Fibroblast of lung (primary cell): ENCODE measurements around the gene CD40LG. TPM values are rescaled to one million over a fixed set of nuclear protein-coding genes. Genes with fewer than 3 reads are reported as not detected.

Experiments
- DNase-seq, 2 donors: peaks; one replicate each; pipeline versions ENCODE4 v3.0.0 to v3.0.0-alpha.2; 2010; ENCODE audit warnings: low read depth in 2 of 2
- H2AFZ ChIP-seq: 2 replicates; pipeline ENCODE4 v1.5.1; 2012; ENCODE audit warnings: low read length, control low read depth, inconsistent platforms
- H3K27ac ChIP-seq: 2 replicates; pipeline ENCODE4 v1.5.1; 2011; ENCODE audit warnings: low read length, control low read depth; ENCODE audit not compliant: insufficient read depth
- H3K27me3 ChIP-seq: 2 replicates; pipeline ENCODE4 v1.5.1; 2011; ENCODE audit warnings: mild to moderate bottlenecking, low read length; ENCODE audit not compliant: control insufficient read depth, insufficient read depth
- H3K36me3 ChIP-seq: 2 replicates; pipeline ENCODE4 v1.5.1; 2011; ENCODE audit warnings: low read length; ENCODE audit not compliant: control insufficient read depth, insufficient read depth
- H3K4me1 ChIP-seq: 2 replicates; pipeline ENCODE4 v1.5.1; 2011; ENCODE audit warnings: low read length; ENCODE audit not compliant: control insufficient read depth, insufficient read depth; ENCODE audit errors: extremely low read depth
- H3K4me2 ChIP-seq: 2 replicates; pipeline ENCODE4 v1.5.1; 2011; ENCODE audit warnings: low read length, control low read depth; ENCODE audit not compliant: insufficient read depth; ENCODE audit errors: extremely low read depth
- H3K4me3 ChIP-seq, 4 experiments: fragments of 200-600 bp in 1 of 4; sonication (generic) in 1 of 4; replicated peaks in 1 of 4; 2 replicates each; pipeline ENCODE4 v1.5.1; 2011 to 2016; ENCODE audit warnings: low read length in 4 of 4, low read depth in 3 of 4, mild to moderate bottlenecking in 3 of 4, control low read depth in 2 of 4, inconsistent platforms in 1 of 4, mixed read lengths in 1 of 4; ENCODE audit not compliant: insufficient read depth in 1 of 4; ENCODE audit errors: control extremely low read depth in 1 of 4
- H3K79me2 ChIP-seq: 2 replicates; pipeline ENCODE4 v1.5.1; 2012; ENCODE audit warnings: mild to moderate bottlenecking, low read length, inconsistent platforms; ENCODE audit not compliant: control insufficient read depth, insufficient read depth
- H3K9ac ChIP-seq: 2 replicates; pipeline ENCODE4 v1.5.1; 2011; ENCODE audit warnings: mild to moderate bottlenecking, low read length, control low read depth; ENCODE audit not compliant: insufficient read depth
- H3K9me3 ChIP-seq: 2 replicates; pipeline ENCODE4 v1.5.1; 2012; ENCODE audit warnings: low read depth, low read length; ENCODE audit not compliant: control insufficient read depth, insufficient read depth
- H4K20me1 ChIP-seq: 2 replicates; pipeline ENCODE4 v1.5.1; 2011; ENCODE audit warnings: low read length; ENCODE audit not compliant: control insufficient read depth, insufficient read depth; ENCODE audit errors: extremely low read depth
- EZH2 ChIP-seq: IDR thresholded peaks from 2 replicates; pipeline ENCODE4 v1.5.1; 2012; ENCODE audit warnings: low read length, control low read depth, mild to moderate bottlenecking; ENCODE audit errors: missing control alignments
- polyA plus RNA-seq, 2 donors: library from polyadenylated mRNA; depleted of rRNA in 1 of 2; stranded (reverse) in 1 of 2; unstranded in 1 of 2; fragments of >200 nt; gene quantifications; 2 replicates each; pipeline ENCODE4 v1.2.1, GENCODE V29; 2011 to 2012; ENCODE audit warnings: missing spikeins in 1 of 2
- total RNA-seq: library from RNA; depleted of rRNA; stranded (reverse); fragments of >200 nt; gene quantifications from 2 replicates; pipeline ENCODE4 v1.2.1, GENCODE V29; 2014
- TF ChIP-seq, protein P1 (sequence below), 2 donors: IDR thresholded peaks in 1 of 2; conservative IDR thresholded peaks in 1 of 2; 1 replicate in 1 of 2; 2 replicates in 1 of 2; pipeline ENCODE4 v1.5.1; 2011 to 2012; ENCODE audit warnings: low read length in 2 of 2, control low read depth in 1 of 2, inconsistent platforms in 1 of 2, low read depth in 1 of 2, mild to moderate bottlenecking in 1 of 2

Gene CD40LG
- total and polyA plus RNA-seq, 2 donors (not counting 1 experiment from before 2014, with no cell fraction given) = not detected

DNA sequence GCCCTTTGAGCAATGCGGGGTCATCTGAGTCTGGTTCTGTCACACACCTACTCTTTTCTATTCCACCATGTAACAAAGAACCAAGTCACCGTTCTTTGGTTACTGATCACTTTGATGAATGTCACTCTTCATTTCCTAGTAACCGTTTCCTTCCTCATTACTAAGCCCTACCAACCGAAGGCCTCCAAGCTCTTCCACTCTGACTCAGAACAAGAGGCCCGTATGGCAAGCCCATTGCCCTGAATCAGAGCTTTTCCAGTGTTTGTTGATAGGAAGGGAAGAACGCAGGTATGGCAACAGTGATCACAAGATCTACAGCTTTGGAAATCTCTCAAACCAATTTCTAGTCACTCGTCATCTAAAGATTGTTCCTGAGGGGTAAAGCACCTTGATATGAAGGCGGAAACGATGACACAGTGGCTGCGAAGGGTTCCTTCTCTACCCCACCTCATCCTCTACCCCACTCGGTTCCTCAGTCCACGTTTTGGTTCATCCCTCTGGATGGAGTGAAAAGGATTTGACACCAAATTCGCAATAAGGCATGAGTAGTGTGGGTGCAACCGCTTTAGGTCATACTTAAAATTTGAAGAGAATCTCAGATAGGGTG is 28.0 kb upstream of the CD40LG start:
- no peaks in the 10 kb centered on the region for H3K9me3 ChIP-seq
- no peaks in the 10 kb centered on the region for H3K27me3 ChIP-seq
- no peaks in the 10 kb centered on the region for H3K79me2 ChIP-seq
- H3K4me1 ChIP-seq = no peaks in the 10 kb centered on the region
- no peak for TF ChIP-seq EZH2
- TF ChIP-seq, protein P1, sequence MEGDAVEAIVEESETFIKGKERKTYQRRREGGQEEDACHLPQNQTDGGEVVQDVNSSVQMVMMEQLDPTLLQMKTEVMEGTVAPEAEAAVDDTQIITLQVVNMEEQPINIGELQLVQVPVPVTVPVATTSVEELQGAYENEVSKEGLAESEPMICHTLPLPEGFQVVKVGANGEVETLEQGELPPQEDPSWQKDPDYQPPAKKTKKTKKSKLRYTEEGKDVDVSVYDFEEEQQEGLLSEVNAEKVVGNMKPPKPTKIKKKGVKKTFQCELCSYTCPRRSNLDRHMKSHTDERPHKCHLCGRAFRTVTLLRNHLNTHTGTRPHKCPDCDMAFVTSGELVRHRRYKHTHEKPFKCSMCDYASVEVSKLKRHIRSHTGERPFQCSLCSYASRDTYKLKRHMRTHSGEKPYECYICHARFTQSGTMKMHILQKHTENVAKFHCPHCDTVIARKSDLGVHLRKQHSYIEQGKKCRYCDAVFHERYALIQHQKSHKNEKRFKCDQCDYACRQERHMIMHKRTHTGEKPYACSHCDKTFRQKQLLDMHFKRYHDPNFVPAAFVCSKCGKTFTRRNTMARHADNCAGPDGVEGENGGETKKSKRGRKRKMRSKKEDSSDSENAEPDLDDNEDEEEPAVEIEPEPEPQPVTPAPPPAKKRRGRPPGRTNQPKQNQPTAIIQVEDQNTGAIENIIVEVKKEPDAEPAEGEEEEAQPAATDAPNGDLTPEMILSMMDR (conservative IDR thresholded peaks at IDR 0.05 in 1 of 2, IDR thresholded peaks at IDR 0.05 in 1 of 2; ENCODE audit: low read depth in 1 of 2, low read length in 2 of 2) = no peak
- no peak overlapping the region for H2AFZ ChIP-seq
- H3K27ac ChIP-seq = no peak overlapping the region
- no peak for DNase-seq
- no peaks in the 10 kb centered on the region for H4K20me1 ChIP-seq
- no peak overlapping the region for H3K4me2 ChIP-seq
- no peak overlapping the region for H3K9ac ChIP-seq
- no peak overlapping the region for H3K4me3 ChIP-seq
- H3K36me3 ChIP-seq = no peaks in the 10 kb centered on the region

DNA sequence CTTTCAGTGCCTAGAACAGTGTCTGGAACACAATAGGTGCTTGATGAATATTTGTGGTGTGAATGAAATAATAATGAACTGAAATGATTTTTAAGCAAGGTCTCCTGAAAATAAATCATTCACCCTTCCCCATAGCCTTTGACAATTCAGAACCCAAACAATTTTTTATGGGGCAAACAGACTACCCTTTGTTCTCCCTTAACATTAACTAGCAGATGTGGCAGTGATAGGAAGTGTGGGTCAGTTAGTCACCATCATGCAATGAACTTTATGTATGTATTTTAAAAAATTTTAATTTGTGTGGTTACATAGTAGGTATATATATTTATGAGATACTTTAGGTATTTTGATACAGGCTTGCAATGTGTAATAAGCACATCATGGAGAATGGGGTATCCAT is 27.2 kb upstream of the CD40LG start:
- Histone ChIP-seq H3K9me3 (no peaks in the 10 kb centered on the region), H3K27me3 (no peaks in the 10 kb centered on the region), H3K27ac (no peak overlapping the region), H3K4me1 (no peaks in the 10 kb centered on the region), H3K4me2 (no peak overlapping the region), H3K4me3 (no peak overlapping the region), H4K20me1 (no peaks in the 10 kb centered on the region), H2AFZ (no peak overlapping the region), H3K9ac (no peak overlapping the region), H3K36me3 (no peaks in the 10 kb centered on the region), H3K79me2 (no peaks in the 10 kb centered on the region)
- no peak for TF ChIP-seq EZH2
- TF ChIP-seq, protein P1 (conservative IDR thresholded peaks at IDR 0.05 in 1 of 2, IDR thresholded peaks at IDR 0.05 in 1 of 2; ENCODE audit: low read depth in 1 of 2, low read length in 2 of 2) = no peak
- DNase-seq = no peak

DNA sequence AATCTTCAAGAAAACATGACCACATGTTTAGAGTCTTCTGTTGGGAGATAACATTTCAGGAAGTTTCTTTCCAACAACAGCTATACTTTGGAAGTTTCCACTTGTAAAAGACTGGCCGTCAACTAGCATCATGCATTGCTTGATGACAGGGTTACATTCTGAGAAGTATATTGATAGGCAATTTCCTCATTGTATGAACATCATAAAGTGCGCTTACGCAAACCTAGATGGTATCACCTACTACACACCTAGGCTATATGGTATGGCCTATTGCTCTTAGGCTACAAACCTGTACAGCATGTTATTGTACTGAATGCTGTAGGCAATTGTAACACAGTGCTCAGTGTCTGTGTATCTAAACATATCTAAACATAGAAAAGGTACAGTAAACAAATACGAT is 25.4 kb upstream of the CD40LG start:
- no peak for TF ChIP-seq EZH2
- TF ChIP-seq, protein P1 (conservative IDR thresholded peaks at IDR 0.05 in 1 of 2, IDR thresholded peaks at IDR 0.05 in 1 of 2; ENCODE audit: low read depth in 1 of 2, low read length in 2 of 2) = no peak
- no peaks in the 10 kb centered on the region for H3K36me3 ChIP-seq
- no peak overlapping the region for H2AFZ ChIP-seq
- H3K27me3 ChIP-seq = no peaks in the 10 kb centered on the region
- no peak for DNase-seq
- no peaks in the 10 kb centered on the region for H4K20me1 ChIP-seq
- no peak overlapping the region for H3K27ac ChIP-seq
- no peaks in the 10 kb centered on the region for H3K79me2 ChIP-seq
- H3K4me2 ChIP-seq = no peak overlapping the region
- H3K4me1 ChIP-seq = no peaks in the 10 kb centered on the region
- H3K9me3 ChIP-seq = no peaks in the 10 kb centered on the region
- H3K9ac ChIP-seq = no peak overlapping the region
- H3K4me3 ChIP-seq = no peak overlapping the region
